MM.1S (cell line): Measurements from ENCODE around the gene ARSI.
"Not testable (repeated sequence)": the region's sequence is repeated elsewhere in the genome, so short reads cannot be mapped to it uniquely, and the experiment has no call there.

Experiments
- DNase-seq: peaks from one replicate; pipeline ENCODE4 v3.0.0-alpha.2; 2015
- H2AFZ ChIP-seq: fragments of 300-600 bp; sonication (generic); 2 replicates; pipeline ENCODE4 v1.6.0; 2016; ENCODE audit warnings: antibody characterized with exemption, low read length
- H3F3A ChIP-seq: fragments of 300-600 bp; sonication (generic); 2 replicates; pipeline ENCODE4 v1.6.1; 2016; ENCODE audit warnings: mild to moderate bottlenecking, antibody characterized with exemption, low read length, moderate library complexity, mixed read lengths; ENCODE audit not compliant: insufficient read depth
- H3K27ac ChIP-seq: fragments of 300-600 bp; sonication (generic); 2 replicates; pipeline ENCODE4 v1.5.1; 2016; ENCODE audit warnings: mild to moderate bottlenecking, low read length
- H3K27me3 ChIP-seq: fragments of 300-600 bp; sonication (generic); replicated peaks from 2 replicates; pipeline ENCODE4 v1.6.0; 2016; ENCODE audit warnings: low read length; ENCODE audit not compliant: insufficient read depth
- H3K36me3 ChIP-seq: fragments of 300-600 bp; sonication (generic); replicated peaks from 2 replicates; pipeline ENCODE4 v1.6.1; 2016; ENCODE audit warnings: mild to moderate bottlenecking, low read length, mixed read lengths; ENCODE audit not compliant: insufficient read depth
- H3K4me1 ChIP-seq: fragments of 300-600 bp; sonication (generic); 2 replicates; pipeline ENCODE4 v1.6.1; 2016; ENCODE audit warnings: low read length, mixed read lengths
- H3K4me2 ChIP-seq: fragments of 300-600 bp; sonication (generic); 2 replicates; pipeline ENCODE4 v1.6.0; 2016; ENCODE audit warnings: low read depth, low read length
- H3K4me3 ChIP-seq: fragments of 300-600 bp; sonication (generic); 2 replicates; pipeline ENCODE4 v1.5.1; 2016; ENCODE audit warnings: low read length, mixed read lengths
- H3K79me2 ChIP-seq: fragments of 300-600 bp; sonication (generic); 2 replicates; pipeline ENCODE4 v1.6.1; 2016; ENCODE audit warnings: mixed run types, low read length, mixed read lengths
- H3K9ac ChIP-seq: fragments of 300-600 bp; sonication (generic); 2 replicates; pipeline ENCODE4 v1.6.1; 2016; ENCODE audit warnings: low read length, mixed read lengths
- H3K9me2 ChIP-seq: fragments of 300-600 bp; sonication (generic); replicated peaks from 2 replicates; pipeline ENCODE4 v1.6.1; 2016; ENCODE audit warnings: mild to moderate bottlenecking, low read length, mixed read lengths; ENCODE audit not compliant: insufficient read depth
- H3K9me3 ChIP-seq: fragments of 300-600 bp; sonication (generic); replicated peaks from 2 replicates; pipeline ENCODE4 v1.6.1; 2016; ENCODE audit warnings: mild to moderate bottlenecking, low read length, mixed read lengths; ENCODE audit not compliant: insufficient read depth
- H4K20me1 ChIP-seq: fragments of 300-600 bp; sonication (generic); 2 replicates; pipeline ENCODE4 v1.6.1; 2016; ENCODE audit warnings: mild to moderate bottlenecking, low read length, moderate library complexity, mixed read lengths; ENCODE audit not compliant: insufficient read depth
- CTCF ChIP-seq: fragments of 300-600 bp; sonication (generic); IDR thresholded peaks from 2 replicates; pipeline ENCODE4 v1.5.1; 2016; ENCODE audit warnings: antibody characterized with exemption, low read length, mixed read lengths
- EZH2 ChIP-seq: fragments of 300-600 bp; sonication (generic); optimal IDR thresholded peaks from 2 replicates; pipeline ENCODE3; 2017; ENCODE audit warnings: low read depth, mild to moderate bottlenecking, antibody characterized with exemption, low read length, mixed read lengths
- EZH2phosphoT487 ChIP-seq: fragments of 300-600 bp; sonication (generic); IDR thresholded peaks from 2 replicates; pipeline ENCODE4 v1.6.1; 2018; ENCODE audit warnings: antibody characterized with exemption, low read length

ARSI gene

GRCh38 chr5:150249744-150250143 lies 53.0 kb downstream of the ARSI start:
- no peak overlapping the region for H3K9ac ChIP-seq
- H3K27me3 ChIP-seq = no peaks in the 10 kb centered on the region
- no peak overlapping the region for H3K4me3 ChIP-seq
- no peak overlapping the region for H2AFZ ChIP-seq
- H3K27ac ChIP-seq = no peak overlapping the region
- TF ChIP-seq EZH2phosphoT487 (no peak), EZH2 (no peak), CTCF (no peak)
- no peaks in the 10 kb centered on the region for H3K9me2 ChIP-seq
- H3K4me1 ChIP-seq = no peaks in the 10 kb centered on the region
- no peaks in the 10 kb centered on the region for H3K79me2 ChIP-seq
- no peak overlapping the region for H3K4me2 ChIP-seq
- no peaks in the 10 kb centered on the region for H3K36me3 ChIP-seq
- DNase-seq = no peak
- no peaks in the 10 kb centered on the region for H4K20me1 ChIP-seq
- no peaks in the 10 kb centered on the region for H3F3A ChIP-seq
- no peaks in the 10 kb centered on the region for H3K9me3 ChIP-seq

GRCh38 chr5:150248946-150249345 lies 53.8 kb downstream of the ARSI start:
- Histone ChIP-seq H3K9me3 (no peaks in the 10 kb centered on the region), H2AFZ (no peak overlapping the region), H3K36me3 (no peaks in the 10 kb centered on the region), H3K27ac (no peak overlapping the region), H3K4me3 (no peak overlapping the region), H4K20me1 (no peaks in the 10 kb centered on the region), H3K9ac (no peak overlapping the region), H3K9me2 (no peaks in the 10 kb centered on the region), H3K4me2 (no peak overlapping the region), H3K27me3 (no peaks in the 10 kb centered on the region), H3K4me1 (no peaks in the 10 kb centered on the region), H3F3A (no peaks in the 10 kb centered on the region), H3K79me2 (no peaks in the 10 kb centered on the region)
- DNase-seq = no peak
- TF ChIP-seq EZH2 (no peak), CTCF (no peak)

GRCh38 chr5:150248493-150248892 lies 54.2 kb downstream of the ARSI start:
- not testable (repeated sequence) for H3K4me2 ChIP-seq, H3K4me1 ChIP-seq, DNase-seq, H2AFZ ChIP-seq, H3F3A ChIP-seq, H3K27ac ChIP-seq, H3K4me3 ChIP-seq, H3K9ac ChIP-seq, H3K9me2 ChIP-seq, H4K20me1 ChIP-seq, H3K9me3 ChIP-seq, H3K27me3 ChIP-seq, H3K36me3 ChIP-seq, H3K79me2 ChIP-seq

- H3K4me1 ChIP-seq = no peaks in the 10 kb centered on the region
- no peaks in the 10 kb centered on the region for H3K27me3 ChIP-seq
- no peak overlapping the region for H3K9ac ChIP-seq
- no peak for DNase-seq
- H3K4me3 ChIP-seq = no peak overlapping the region
- H3K79me2 ChIP-seq = no peaks in the 10 kb centered on the region
- no peaks in the 10 kb centered on the region for H4K20me1 ChIP-seq
- H2AFZ ChIP-seq = no peak overlapping the region
- H3K9me3 ChIP-seq = no peaks in the 10 kb centered on the region
- no peaks in the 10 kb centered on the region for H3F3A ChIP-seq
- H3K36me3 ChIP-seq = no peaks in the 10 kb centered on the region
- H3K9me2 ChIP-seq = no peaks in the 10 kb centered on the region
- TF ChIP-seq EZH2phosphoT487 (no peak), CTCF (no peak), EZH2 (no peak)
- H3K4me2 ChIP-seq = no peak overlapping the region
- no peak overlapping the region for H3K27ac ChIP-seq
These were observed 55.0 kb downstream of the ARSI start for GRCh38 chr5:150247726-150248125.
